Nephron progenitor cell (in vitro differentiated cells): ENCODE results near the gene ELF4.
A peak's percentile ranks its signal among the peaks of the same experiment; 100 is the strongest.

Experiments
- DNase-seq: peaks from one replicate; pipeline ENCODE4 v3.0.0; 2021
- H3K27ac Mint-ChIP-seq: 2 replicates; pipeline ENCODE4 v1.8.0; 2021; ENCODE audit warnings: mild to moderate bottlenecking, moderate library complexity, mixed read lengths
- H3K27me3 Mint-ChIP-seq: 2 replicates; pipeline ENCODE4 v1.8.0; 2021; ENCODE audit warnings: mild to moderate bottlenecking, low read depth, mixed read lengths; ENCODE audit not compliant: poor library complexity
- H3K36me3 Mint-ChIP-seq: 2 replicates; pipeline ENCODE4 v1.8.0; 2021; ENCODE audit warnings: low read depth, mixed read lengths
- H3K4me1 Mint-ChIP-seq: 2 replicates; pipeline ENCODE4 v1.8.0; 2021; ENCODE audit warnings: mixed read lengths
- H3K4me3 Mint-ChIP-seq: 2 replicates; pipeline ENCODE4 v1.8.0; 2021; ENCODE audit warnings: mild to moderate bottlenecking, moderate library complexity, mixed read lengths
- H3K9me3 Mint-ChIP-seq: 2 replicates; pipeline ENCODE4 v1.8.0; 2021; ENCODE audit warnings: mild to moderate bottlenecking, moderate library complexity, mixed read lengths
- CTCF ChIP-seq: fragments of 200-600 bp; sonication (generic); IDR thresholded peaks from 2 replicates; pipeline ENCODE4 v1.5.0; 2021; ENCODE audit warnings: antibody characterized with exemption

The ELF4 gene

GRCh38 chrX:130071611-130072344, 38.5 kb downstream of the ELF4 start:
- no peak for DNase-seq
- Mint-ChIP-seq H3K9me3 (peaks cover 47% of the 10 kb centered on the region), H3K27me3 (peaks cover 5% of the 10 kb centered on the region), H3K36me3 (no peaks in the 10 kb centered on the region), H3K4me1 (no peaks in the 10 kb centered on the region), H3K4me3 (no peak overlapping the region), H3K27ac (no peak overlapping the region)
- TF ChIP-seq CTCF, result no peak

GRCh38 chrX:130066975-130067615, 43.2 kb downstream of the ELF4 start:
- no peak overlapping the region for H3K4me3 Mint-ChIP-seq
- peaks cover 50% of the 10 kb centered on the region for H3K9me3 Mint-ChIP-seq
- no peak overlapping the region for H3K27ac Mint-ChIP-seq

GRCh38 chrX:130060122-130061069, 49.9 kb downstream of the ELF4 start:
- H3K27me3 Mint-ChIP-seq, result peaks cover 14% of the 10 kb centered on the region
- TF ChIP-seq CTCF, result peak; percentile 81
- H3K27ac Mint-ChIP-seq, result no peak overlapping the region
- H3K4me3 Mint-ChIP-seq, result peak overlapping the region; percentile 78
- peaks cover 14% of the 10 kb centered on the region for H3K36me3 Mint-ChIP-seq
- DNase-seq, result peak; percentile 91
- peaks cover 10% of the 10 kb centered on the region for H3K4me1 Mint-ChIP-seq
- peaks cover 45% of the 10 kb centered on the region for H3K9me3 Mint-ChIP-seq

More at GRCh38 chrX:130066975-130067615, 43.2 kb downstream of the ELF4 start:
- Mint-ChIP-seq H3K27me3 (peaks cover 10% of the 10 kb centered on the region), H3K36me3 (no peaks in the 10 kb centered on the region), H3K4me1 (no peaks in the 10 kb centered on the region)
- TF ChIP-seq CTCF, result no peak
- no peak for DNase-seq

GRCh38 chrX:130058652-130059051, 51.6 kb downstream of the ELF4 start:
- Mint-ChIP-seq H3K27me3 (peaks cover 7% of the 10 kb centered on the region), H3K9me3 (peaks cover 51% of the 10 kb centered on the region), H3K4me1 (peaks cover 25% of the 10 kb centered on the region), H3K27ac (no peak overlapping the region), H3K4me3 (no peak overlapping the region), H3K36me3 (peaks cover 31% of the 10 kb centered on the region)
- TF ChIP-seq CTCF, result no peak
- DNase-seq, result no peak

GRCh38 chrX:130057209-130057608, 53.1 kb downstream of the ELF4 start:
- Mint-ChIP-seq H3K27me3 (peaks cover 5% of the 10 kb centered on the region), H3K9me3 (peaks cover 47% of the 10 kb centered on the region), H3K4me1 (peaks cover 25% of the 10 kb centered on the region), H3K36me3 (peaks cover 41% of the 10 kb centered on the region), H3K4me3 (no peak overlapping the region), H3K27ac (no peak overlapping the region)
- peak; percentile 15 for DNase-seq
- no peak for TF ChIP-seq CTCF
